Activated CD8-positive, alpha-beta memory T cell treated with anti-CD3 and anti-CD28 coated beads, Interleukin-2, amount 50 U/mL, for 1 hour (primary cell): ENCODE results near the gene RASSF3.
"Not testable (repeated sequence)": the region's sequence is repeated elsewhere in the genome, so short reads cannot be mapped to it uniquely, and the experiment has no call there.

Experiments used
- DNase-seq: peaks from one replicate; pipeline ENCODE4 v3.0.0-alpha.2; 2020; ENCODE audit errors: extremely low read depth

Gene RASSF3

GRCh38 chr12:64690236-64690635 lies 79.9 kb downstream of the RASSF3 start:
- not testable (repeated sequence) for DNase-seq

GRCh38 chr12:64691227-64691794 lies 81.0 kb downstream of the RASSF3 start:
- no peak for DNase-seq

GRCh38 chr12:64691795-64692583 lies 81.7 kb downstream of the RASSF3 start:
- no peak for DNase-seq

- DNase-seq, result no peak
These were observed 84.1 kb downstream of the RASSF3 start for GRCh38 chr12:64694130-64695040.

- DNase-seq, result no peak
These were observed 85.3 kb downstream of the RASSF3 start for GRCh38 chr12:64695550-64695949.

GRCh38 chr12:64696080-64696741 lies 85.9 kb downstream of the RASSF3 start:
- no peak for DNase-seq

- no peak for DNase-seq
These were observed 89.3 kb downstream of the RASSF3 start for GRCh38 chr12:64699504-64700115.

GRCh38 chr12:64700532-64700931 lies 90.2 kb downstream of the RASSF3 start:
- no peak for DNase-seq

- no peak for DNase-seq
These were observed 91.0 kb downstream of the RASSF3 start for GRCh38 chr12:64701283-64701682.

- no peak for DNase-seq
These were observed 96.0 kb downstream of the RASSF3 start for GRCh38 chr12:64706306-64706705.

- DNase-seq, result no peak
These were observed 96.6 kb downstream of the RASSF3 start for GRCh38 chr12:64706857-64707256.

- DNase-seq, result no peak
These were observed 97.1 kb downstream of the RASSF3 start for GRCh38 chr12:64707362-64707761.

GRCh38 chr12:64707926-64708325 lies 97.6 kb downstream of the RASSF3 start:
- no peak for DNase-seq

- DNase-seq, result no peak
These were observed 99.1 kb downstream of the RASSF3 start for GRCh38 chr12:64709429-64709828.

GRCh38 chr12:64713376-64713775 lies 103.1 kb downstream of the RASSF3 start:
- DNase-seq, result no peak

GRCh38 chr12:64714551-64714968 lies 104.3 kb downstream of the RASSF3 start:
- DNase-seq, result no peak

GRCh38 chr12:64716371-64716770 lies 106.1 kb downstream of the RASSF3 start:
- DNase-seq, result no peak

- no peak for DNase-seq
These were observed 106.7 kb downstream of the RASSF3 start for GRCh38 chr12:64716839-64717455.

GRCh38 chr12:64718649-64719048 lies 108.4 kb downstream of the RASSF3 start:
- no peak for DNase-seq

- no peak for DNase-seq
These were observed 110.6 kb downstream of the RASSF3 start for GRCh38 chr12:64720884-64721283.

- no peak for DNase-seq
These were observed 112.5 kb downstream of the RASSF3 start for GRCh38 chr12:64722835-64723234.
